ENCODE measurements around the gene SLC6A18.

DNA sequence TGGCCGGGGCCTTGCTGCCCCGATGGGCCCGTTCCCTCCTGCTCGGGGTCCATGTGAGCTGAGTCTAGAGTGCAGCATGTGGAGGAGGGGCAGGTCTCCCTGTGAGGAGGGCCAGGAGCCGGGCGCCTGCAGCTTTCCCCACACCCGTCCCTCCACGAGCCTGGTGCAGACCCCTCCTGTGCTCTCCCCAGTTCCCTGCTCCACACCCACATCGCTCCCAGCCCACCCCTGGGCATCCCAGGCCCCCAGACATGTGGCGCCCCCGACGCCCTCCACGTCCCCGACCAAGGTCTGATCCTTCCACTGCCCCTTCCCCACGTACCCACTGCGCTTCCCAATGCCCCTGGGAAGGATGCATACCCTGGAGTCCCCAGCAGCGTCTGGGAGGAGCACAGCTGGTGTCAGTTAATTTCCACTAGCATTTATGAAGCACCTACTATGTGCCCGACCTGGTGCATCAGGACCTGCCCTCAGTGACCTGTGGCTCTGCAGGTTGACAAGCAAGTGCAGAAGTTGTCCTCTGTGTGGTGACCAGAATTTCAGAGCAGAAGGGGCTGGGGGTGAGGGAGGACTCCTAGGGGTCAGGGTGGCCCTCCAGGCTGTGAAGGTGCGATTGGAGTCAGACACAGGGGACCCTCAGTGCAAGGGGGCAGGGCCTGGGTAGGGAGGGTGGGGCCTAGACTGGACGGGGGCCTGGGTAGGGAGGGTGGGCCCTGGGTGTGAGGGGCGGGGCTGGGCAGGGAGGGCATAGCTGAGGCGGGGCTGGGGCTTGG, 10.8 kb upstream of the SLC6A18 start:
- TF ChIP-seq, protein P1, sequence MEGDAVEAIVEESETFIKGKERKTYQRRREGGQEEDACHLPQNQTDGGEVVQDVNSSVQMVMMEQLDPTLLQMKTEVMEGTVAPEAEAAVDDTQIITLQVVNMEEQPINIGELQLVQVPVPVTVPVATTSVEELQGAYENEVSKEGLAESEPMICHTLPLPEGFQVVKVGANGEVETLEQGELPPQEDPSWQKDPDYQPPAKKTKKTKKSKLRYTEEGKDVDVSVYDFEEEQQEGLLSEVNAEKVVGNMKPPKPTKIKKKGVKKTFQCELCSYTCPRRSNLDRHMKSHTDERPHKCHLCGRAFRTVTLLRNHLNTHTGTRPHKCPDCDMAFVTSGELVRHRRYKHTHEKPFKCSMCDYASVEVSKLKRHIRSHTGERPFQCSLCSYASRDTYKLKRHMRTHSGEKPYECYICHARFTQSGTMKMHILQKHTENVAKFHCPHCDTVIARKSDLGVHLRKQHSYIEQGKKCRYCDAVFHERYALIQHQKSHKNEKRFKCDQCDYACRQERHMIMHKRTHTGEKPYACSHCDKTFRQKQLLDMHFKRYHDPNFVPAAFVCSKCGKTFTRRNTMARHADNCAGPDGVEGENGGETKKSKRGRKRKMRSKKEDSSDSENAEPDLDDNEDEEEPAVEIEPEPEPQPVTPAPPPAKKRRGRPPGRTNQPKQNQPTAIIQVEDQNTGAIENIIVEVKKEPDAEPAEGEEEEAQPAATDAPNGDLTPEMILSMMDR (IDR thresholded peaks at IDR 0.05; ENCODE audit: poor library complexity) = no peak
- no peak for TF ChIP-seq EZH2 (IDR thresholded peaks at IDR 0.05; ENCODE audit: borderline replicate concordance)

Data from hepatocyte (in vitro differentiated cells).